HepG2 (cell line): ENCODE results near the gene RAD9A. TPM values are rescaled to one million over a fixed set of nuclear protein-coding genes. Genes with fewer than 3 reads are reported as not detected.

Source experiments
- ATAC-seq: fragments of 200-7000 bp; cut with Tn5 transposase; 3 replicates; pipeline ENCODE4 v1.9.1; 2020; ENCODE audit warnings: mild to moderate bottlenecking, moderate library complexity
- BruUV-seq: library from RNA; stranded (reverse); fragments of 400-500 nt; replicated peaks from 2 replicates; lab custom pipeline; 2021; lab: Mats Ljungman, UMichigan
- CTCF ChIA-PET: fragments of 300-600 bp; formaldehyde crosslinking; extraction: SDS; loops from one replicate; lab custom pipeline; 2021; ENCODE audit warnings: low total read pairs, inconsistent platforms, low intra/inter-chr PET ratio; lab: Yijun Ruan, JAX
- POLR2A ChIA-PET: fragments of 350-600 bp; sonication (Branson Sonifier 250); formaldehyde crosslinking; loops from one replicate; lab custom pipeline; 2020; ENCODE audit warnings: antibody characterized with exemption, inconsistent platforms; lab: Yijun Ruan, JAX
- DNase-seq: peaks from one replicate; pipeline ENCODE4 v3.0.0-alpha.2; 2015; ENCODE audit warnings: low spot score
- FAIRE-seq: peaks from 3 replicates; lab custom pipeline; 2011; peaks lifted over from hg19 to GRCh38; lab: Jason Lieb, UNC
- H2AFZ ChIP-seq: one replicate; pipeline ENCODE4 v1.6.1; 2011; ENCODE audit warnings: low read length, inconsistent platforms
- H3K27ac ChIP-seq: fragments of 300-600 bp; 3 replicates; pipeline ENCODE4 v1.8.0; 2011; ENCODE audit warnings: mixed run types, mild to moderate bottlenecking, mixed read lengths, low read length, inconsistent platforms; ENCODE audit not compliant: insufficient read depth; ENCODE audit errors: extremely low read length
- H3K27me3 ChIP-seq, 2 experiments: fragments of 200-600 bp in 1 of 2; 2 replicates in 1 of 2; 3 replicates in 1 of 2; pipeline versions ENCODE4 v1.6.0 to v1.8.0; 2011; ENCODE audit warnings: low read length in 2 of 2, mild to moderate bottlenecking in 2 of 2, moderate library complexity in 2 of 2, inconsistent platforms in 1 of 2; ENCODE audit not compliant: insufficient read depth in 2 of 2, control insufficient read depth in 1 of 2
- H3K36me3 ChIP-seq, 2 experiments: fragments of 200-600 bp in 1 of 2; replicated peaks in 1 of 2; 2 replicates in 1 of 2; 3 replicates in 1 of 2; pipeline versions ENCODE4 v1.5.1 to v1.8.0; 2011; ENCODE audit warnings: low read length in 2 of 2, inconsistent platforms in 1 of 2; ENCODE audit not compliant: insufficient read depth in 2 of 2, control insufficient read depth in 1 of 2
- H3K4me1 ChIP-seq: 2 replicates; pipeline ENCODE4 v1.5.1; 2012; ENCODE audit warnings: low read length, inconsistent platforms; ENCODE audit not compliant: insufficient read depth
- H3K4me2 ChIP-seq: 2 replicates; pipeline ENCODE4 v1.6.0; 2011; ENCODE audit warnings: low read depth, low read length, inconsistent platforms
- H3K4me3 ChIP-seq, 3 experiments: fragments of 200-600 bp in 1 of 3; sonication (generic), shearing (Covaris generic) in 1 of 3; replicated peaks in 1 of 3; 2 replicates each; pipeline ENCODE4 v1.5.1; 2011 to 2016; ENCODE audit warnings: low read length in 3 of 3, inconsistent platforms in 2 of 3, low read depth in 2 of 3, mild to moderate bottlenecking in 2 of 3, control low read depth in 1 of 3, mixed read lengths in 1 of 3; ENCODE audit not compliant: insufficient read depth in 1 of 3
- H3K79me2 ChIP-seq: one replicate; pipeline ENCODE4 v1.6.1; 2011; ENCODE audit warnings: low read length, inconsistent platforms; ENCODE audit not compliant: insufficient read depth
- H3K9ac ChIP-seq: 2 replicates; pipeline ENCODE4 v1.6.0; 2011; ENCODE audit warnings: mild to moderate bottlenecking, low read depth, low read length, inconsistent platforms; ENCODE audit not compliant: insufficient read depth
- H3K9me3 ChIP-seq: 2 replicates; pipeline ENCODE4 v1.5.1; 2012; ENCODE audit warnings: mild to moderate bottlenecking, low read length
- H4K20me1 ChIP-seq: 2 replicates; pipeline ENCODE4 v1.6.0; 2011; ENCODE audit warnings: inconsistent platforms, mild to moderate bottlenecking, low read length, moderate library complexity; ENCODE audit not compliant: insufficient read depth
- BORCS8-MEF2B ChIP-seq: sonication (generic); formaldehyde crosslinking; IDR thresholded peaks from 2 replicates; pipeline ENCODE4 v1.8.0; 2022; ENCODE audit warnings: mild to moderate bottlenecking, missing genetic modification reagents
- KAT8 ChIP-seq: IDR thresholded peaks from 2 replicates; pipeline ENCODE4 v1.6.1; 2016; ENCODE audit warnings: missing genetic modification reagents, missing compliant biosample characterization
- SYNCRIP ChIP-seq: fragments of 200-400 bp; formaldehyde crosslinking; IDR thresholded peaks from 2 replicates; pipeline ENCODE4 v1.6.1; 2018; ENCODE audit warnings: mild to moderate bottlenecking, low read depth, low read length; ENCODE audit not compliant: insufficient read depth
- WGBS: methylation state at CpG from one replicate; pipeline ENCODE4 v1.1.6; 2017; ENCODE audit warnings: low lambda C conversion rate; 5-methylcytosine and 5-hydroxymethylcytosine counted together
- in situ Hi-C: cut with HindIII; loops from 2 replicates; pipeline ENCODE4 v1.10.0; 2017; ENCODE audit warnings: low pct_unique_long_range_greater_than_20kb; ENCODE audit not compliant: extremely low pct_ligation_motif_present
- intact Hi-C: fragments of 100-400 bp; cut with micrococcal nuclease; formaldehyde crosslinking; loops from one replicate; pipeline ENCODE4 v1.10.0; 2022; ENCODE audit not compliant: unreplicated experiment
- polyA plus RNA-seq, 8 experiments: library from polyadenylated mRNA; depleted of rRNA in 3 of 8; stranded (reverse) in 7 of 8; unstranded in 1 of 8; fragments of >200 nt; fragmentation: Illumina TruSeq in 4 of 8; extraction: Trizol in 4 of 8; gene quantifications; 2 replicates each; pipeline versions ENCODE4 v1.2.1 to v1.2.3, GENCODE V29; 2011 to 2016; ENCODE audit warnings: low read depth in 4 of 8, missing spikeins in 1 of 8, mixed read lengths in 1 of 8; ENCODE audit not compliant: insufficient read depth in 1 of 8
- total RNA-seq, 5 experiments: library from RNA; depleted of rRNA; stranded (reverse); fragments of >200 nt; fragmentation: Illumina TruSeq; extraction: Trizol; gene quantifications; 2 replicates each; pipeline ENCODE4 v1.2.3, GENCODE V29; 2016; ENCODE audit warnings: low read depth in 1 of 5
- TF ChIP-seq, protein P1 (sequence below): sonication (generic); formaldehyde crosslinking; IDR thresholded peaks from 2 replicates; pipeline ENCODE4 v1.4.0; 2020; ENCODE audit warnings: low read depth, mild to moderate bottlenecking, missing genetic modification reagents
- TF ChIP-seq, protein P2 (sequence below), 2 experiments: sonication (generic) in 1 of 2; formaldehyde crosslinking in 1 of 2; IDR thresholded peaks; 2 replicates each; pipeline versions ENCODE4 v1.6.1 to v1.9.0; 2014 to 2022; ENCODE audit warnings: antibody characterized with exemption in 1 of 2, borderline replicate concordance in 1 of 2, inconsistent platforms in 1 of 2, low read depth in 1 of 2, missing genetic modification reagents in 1 of 2

The RAD9A gene
- total and polyA plus RNA-seq, 2 of the 13 experiments (the other 11 are each of a cell fraction or from before 2014, with no cell fraction given) = 10.1 to 15.7 TPM

DNA sequence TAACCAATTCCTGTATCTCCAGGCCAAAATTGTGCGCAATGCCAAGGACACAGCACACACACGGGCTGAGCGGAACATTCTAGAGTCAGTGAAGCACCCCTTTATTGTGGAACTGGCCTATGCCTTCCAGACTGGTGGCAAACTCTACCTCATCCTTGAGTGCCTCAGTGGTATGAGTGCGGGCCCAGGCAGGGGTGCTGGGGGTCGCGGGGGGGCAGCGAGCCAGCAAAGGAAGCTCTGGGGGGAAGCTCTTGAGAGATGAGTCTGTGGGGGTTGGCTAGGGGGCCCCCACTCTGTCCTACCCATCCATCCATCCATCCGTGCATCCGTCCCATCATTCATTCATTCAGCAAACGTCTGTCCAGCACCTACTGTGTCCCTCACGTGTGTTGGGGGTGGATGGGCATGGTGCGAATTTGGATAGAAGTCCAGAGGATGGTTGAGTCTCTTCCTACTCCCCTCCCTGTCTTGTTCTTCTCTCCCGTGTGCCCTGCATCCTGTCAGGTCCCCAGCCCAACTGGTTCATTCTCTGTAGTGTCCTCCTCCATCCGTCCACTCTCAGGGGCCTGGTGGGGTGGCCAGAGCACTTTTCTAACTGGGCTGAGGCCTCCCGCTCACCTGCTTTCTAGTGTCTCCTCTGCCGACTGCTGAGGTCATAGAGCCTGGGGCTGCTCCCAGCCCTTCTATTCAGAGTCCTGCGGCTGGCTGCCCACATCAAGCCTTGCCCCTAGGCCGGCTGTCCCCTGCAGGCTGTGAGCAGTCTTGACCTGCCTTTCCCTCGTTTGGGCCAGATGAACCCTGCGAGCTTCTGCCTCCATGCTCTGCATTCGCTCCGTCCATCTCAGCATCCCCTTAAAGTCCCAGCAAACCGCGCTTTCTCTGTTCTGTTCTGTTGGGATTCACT, 39.8 kb downstream of the RAD9A start:
- WGBS = 95% methylated on average over 21 of the region's 24 CpGs
- CTCF ChIA-PET = no interaction called here
- no TSS peak for BruUV-seq
- in situ Hi-C loops = no loop called here
- Histone ChIP-seq H4K20me1 (no peaks in the 10 kb centered on the region), H3K4me1 (peaks cover 20% of the 10 kb centered on the region), H3K4me3 (no peak overlapping the region), H3K9me3 (no peaks in the 10 kb centered on the region), H3K36me3 (peaks cover 15 to 28% of the 10 kb centered on the region in 2 experiments; a peak in 4 of 5 replicates), H3K9ac (no peak overlapping the region), H3K27me3 (no peaks in the 10 kb centered on the region; a peak in 1 of 5 replicates), H2AFZ (no peak overlapping the region), H3K4me2 (no peak overlapping the region), H3K27ac (no peak overlapping the region), H3K79me2 (peaks cover 13% of the 10 kb centered on the region)
- TF ChIP-seq, protein P1, sequence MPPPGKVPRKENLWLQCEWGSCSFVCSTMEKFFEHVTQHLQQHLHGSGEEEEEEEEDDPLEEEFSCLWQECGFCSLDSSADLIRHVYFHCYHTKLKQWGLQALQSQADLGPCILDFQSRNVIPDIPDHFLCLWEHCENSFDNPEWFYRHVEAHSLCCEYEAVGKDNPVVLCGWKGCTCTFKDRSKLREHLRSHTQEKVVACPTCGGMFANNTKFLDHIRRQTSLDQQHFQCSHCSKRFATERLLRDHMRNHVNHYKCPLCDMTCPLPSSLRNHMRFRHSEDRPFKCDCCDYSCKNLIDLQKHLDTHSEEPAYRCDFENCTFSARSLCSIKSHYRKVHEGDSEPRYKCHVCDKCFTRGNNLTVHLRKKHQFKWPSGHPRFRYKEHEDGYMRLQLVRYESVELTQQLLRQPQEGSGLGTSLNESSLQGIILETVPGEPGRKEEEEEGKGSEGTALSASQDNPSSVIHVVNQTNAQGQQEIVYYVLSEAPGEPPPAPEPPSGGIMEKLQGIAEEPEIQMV (CRISPR knock-in tag) = no peak
- TF ChIP-seq KAT8 (CRISPR knock-in tag) (no peak), SYNCRIP (no peak), BORCS8-MEF2B (CRISPR knock-in tag) (no peak)
- TF ChIP-seq, protein P2, sequence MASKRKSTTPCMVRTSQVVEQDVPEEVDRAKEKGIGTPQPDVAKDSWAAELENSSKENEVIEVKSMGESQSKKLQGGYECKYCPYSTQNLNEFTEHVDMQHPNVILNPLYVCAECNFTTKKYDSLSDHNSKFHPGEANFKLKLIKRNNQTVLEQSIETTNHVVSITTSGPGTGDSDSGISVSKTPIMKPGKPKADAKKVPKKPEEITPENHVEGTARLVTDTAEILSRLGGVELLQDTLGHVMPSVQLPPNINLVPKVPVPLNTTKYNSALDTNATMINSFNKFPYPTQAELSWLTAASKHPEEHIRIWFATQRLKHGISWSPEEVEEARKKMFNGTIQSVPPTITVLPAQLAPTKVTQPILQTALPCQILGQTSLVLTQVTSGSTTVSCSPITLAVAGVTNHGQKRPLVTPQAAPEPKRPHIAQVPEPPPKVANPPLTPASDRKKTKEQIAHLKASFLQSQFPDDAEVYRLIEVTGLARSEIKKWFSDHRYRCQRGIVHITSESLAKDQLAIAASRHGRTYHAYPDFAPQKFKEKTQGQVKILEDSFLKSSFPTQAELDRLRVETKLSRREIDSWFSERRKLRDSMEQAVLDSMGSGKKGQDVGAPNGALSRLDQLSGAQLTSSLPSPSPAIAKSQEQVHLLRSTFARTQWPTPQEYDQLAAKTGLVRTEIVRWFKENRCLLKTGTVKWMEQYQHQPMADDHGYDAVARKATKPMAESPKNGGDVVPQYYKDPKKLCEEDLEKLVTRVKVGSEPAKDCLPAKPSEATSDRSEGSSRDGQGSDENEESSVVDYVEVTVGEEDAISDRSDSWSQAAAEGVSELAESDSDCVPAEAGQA (IDR thresholded peaks at IDR 0.05; ENCODE audit: low read depth) = no peak
- TF ChIP-seq, protein P2 (CRISPR knock-in tag; IDR thresholded peaks at IDR 0.05; ENCODE audit: borderline replicate concordance) = no peak
- no peak for DNase-seq
- POLR2A ChIA-PET = no interaction called here
- no peak for ATAC-seq
- intact Hi-C loops = no loop called here
- FAIRE-seq = no peak
